GM23338 (cell line): ENCODE results near the gene UBLCP1. TPM values are rescaled to one million over a fixed set of nuclear protein-coding genes. Genes with fewer than 3 reads are reported as not detected.

Source experiments
- ATAC-seq: fragments of 200-7000 bp; cut with Tn5 transposase; 3 replicates; pipeline ENCODE4 v1.9.1; 2020
- DNase-seq: peaks from one replicate; pipeline ENCODE4 v3.0.0-alpha.2; 2015; ENCODE audit warnings: low spot score
- H2AFZ ChIP-seq: fragments of 200-600 bp; sonication (generic); 2 replicates; pipeline ENCODE4 v1.8.0; 2016; ENCODE audit warnings: antibody characterized with exemption, mild to moderate bottlenecking, moderate library complexity
- H3F3A ChIP-seq: fragments of 200-600 bp; sonication (generic); replicated peaks from 2 replicates; pipeline ENCODE4 v1.8.0; 2017; ENCODE audit warnings: antibody characterized with exemption, mixed run types, low read depth
- H3K27ac ChIP-seq: fragments of 200-600 bp; sonication (generic); 2 replicates; pipeline ENCODE4 v1.6.1; 2016; ENCODE audit warnings: low read depth
- H3K27me3 ChIP-seq: fragments of 200-600 bp; sonication (generic); 2 replicates; pipeline ENCODE4 v1.8.0; 2016; ENCODE audit warnings: mild to moderate bottlenecking, mixed run types, moderate library complexity; ENCODE audit not compliant: insufficient read depth
- H3K36me3 ChIP-seq: fragments of 200-600 bp; sonication (generic); 2 replicates; pipeline ENCODE4 v1.8.0; 2016; ENCODE audit warnings: mild to moderate bottlenecking; ENCODE audit not compliant: insufficient read depth
- H3K4me1 ChIP-seq: fragments of 200-600 bp; sonication (generic); 2 replicates; pipeline ENCODE4 v1.8.0; 2016; ENCODE audit warnings: mild to moderate bottlenecking, moderate library complexity; ENCODE audit not compliant: insufficient read depth
- H3K4me2 ChIP-seq: fragments of 200-600 bp; sonication (generic); 2 replicates; pipeline ENCODE4 v1.7.1; 2017; ENCODE audit warnings: mixed run types
- H3K4me3 ChIP-seq: fragments of 200-600 bp; sonication (generic); 2 replicates; pipeline ENCODE4 v1.6.1; 2016; ENCODE audit warnings: mixed run types
- H3K79me2 ChIP-seq: fragments of 200-600 bp; sonication (generic); replicated peaks from 2 replicates; pipeline ENCODE4 v1.8.0; 2017; ENCODE audit warnings: mild to moderate bottlenecking; ENCODE audit not compliant: insufficient read depth
- H3K9me2 ChIP-seq: fragments of 200-600 bp; sonication (generic); 2 replicates; pipeline ENCODE4 v1.8.0; 2017; ENCODE audit not compliant: insufficient read depth
- H4K20me1 ChIP-seq: fragments of 200-600 bp; sonication (generic); replicated peaks from 2 replicates; pipeline ENCODE4 v1.8.0; 2017; ENCODE audit warnings: mild to moderate bottlenecking; ENCODE audit not compliant: insufficient read depth
- H3K27ac Mint-ChIP-seq: 2 replicates; pipeline ENCODE4 v1.8.0; 2020; ENCODE audit warnings: inconsistent platforms, mild to moderate bottlenecking, moderate library complexity, mixed read lengths
- H3K27me3 Mint-ChIP-seq: 3 replicates; pipeline ENCODE4 v1.8.0; 2022; ENCODE audit warnings: low read depth, mild to moderate bottlenecking, moderate library complexity, mixed read lengths, inconsistent platforms; ENCODE audit not compliant: insufficient read depth, poor library complexity
- H3K36me3 Mint-ChIP-seq: 3 replicates; pipeline ENCODE4 v1.8.0; 2021; ENCODE audit warnings: low read depth, mild to moderate bottlenecking, inconsistent platforms, moderate library complexity, mixed read lengths
- H3K4me1 Mint-ChIP-seq: 3 replicates; pipeline ENCODE4 v1.8.0; 2020; ENCODE audit warnings: mild to moderate bottlenecking, inconsistent platforms, mixed read lengths
- H3K4me3 Mint-ChIP-seq: 3 replicates; pipeline ENCODE4 v1.8.0; 2021; ENCODE audit warnings: moderate library complexity, mild to moderate bottlenecking, inconsistent platforms, mixed read lengths
- H3K9me3 Mint-ChIP-seq: 3 replicates; pipeline ENCODE4 v1.8.0; 2020; ENCODE audit warnings: moderate library complexity, mild to moderate bottlenecking, inconsistent platforms, mixed read lengths
- CREB1 ChIP-seq: fragments of 250-450 bp; sonication (Bioruptor Pico); IDR thresholded peaks from 2 replicates; pipeline ENCODE4 v1.5.0; 2020; ENCODE audit warnings: low read depth, mild to moderate bottlenecking, moderate library complexity
- CTCF ChIP-seq, 2 experiments: fragments of 200-600 bp in 1 of 2; sonication (generic) in 1 of 2; conservative IDR thresholded peaks; 2 replicates each; pipeline versions ENCODE4 v1.5.1 to v1.6.1; 2016 to 2017; ENCODE audit warnings: antibody characterized with exemption in 2 of 2, low read depth in 2 of 2, mild to moderate bottlenecking in 2 of 2, moderate library complexity in 1 of 2
- ETS1 ChIP-seq: IDR thresholded peaks from 2 replicates; pipeline ENCODE4 v1.6.1; 2016; ENCODE audit warnings: antibody characterized with exemption
- EZH2 ChIP-seq: fragments of 200-600 bp; sonication (generic); IDR thresholded peaks from one replicate; pipeline ENCODE4 v1.8.0; 2017; ENCODE audit warnings: antibody characterized with exemption, mild to moderate bottlenecking, low read depth; ENCODE audit not compliant: unreplicated experiment
- EZH2phosphoT487 ChIP-seq: fragments of 200-600 bp; sonication (generic); IDR thresholded peaks from one replicate; pipeline ENCODE4 v1.8.1; 2018; ENCODE audit warnings: antibody characterized with exemption; ENCODE audit not compliant: unreplicated experiment
- JUNB ChIP-seq: IDR thresholded peaks from one replicate; pipeline ENCODE4 v1.6.1; 2016; ENCODE audit warnings: antibody characterized with exemption; ENCODE audit not compliant: unreplicated experiment
- NANOG ChIP-seq: IDR thresholded peaks from 2 replicates; pipeline ENCODE4 v1.6.1; 2016; ENCODE audit warnings: antibody characterized with exemption, borderline replicate concordance
- POLR2AphosphoS5 ChIP-seq: IDR thresholded peaks from 2 replicates; pipeline ENCODE4 v1.6.1; 2016; ENCODE audit warnings: antibody characterized with exemption, low read depth
- REST ChIP-seq: IDR thresholded peaks from one replicate; pipeline ENCODE4 v1.6.1; 2018; ENCODE audit warnings: antibody characterized with exemption; ENCODE audit not compliant: unreplicated experiment
- STAT1 ChIP-seq: IDR thresholded peaks from one replicate; pipeline ENCODE4 v1.6.1; 2016; ENCODE audit warnings: antibody characterized with exemption; ENCODE audit not compliant: unreplicated experiment
- ZNF462 ChIP-seq: fragments of 250-450 bp; sonication (Bioruptor Pico); IDR thresholded peaks from 2 replicates; pipeline ENCODE4 v1.5.0; 2020; ENCODE audit warnings: mild to moderate bottlenecking, moderate library complexity
- polyA plus RNA-seq: library from polyadenylated mRNA; unstranded; fragments of >200 nt; fragmentation: Nextera tagmentation; extraction: Ambion mirVana; gene quantifications from 2 replicates; pipeline ENCODE4 v1.2.1, GENCODE V29; 2016
- total RNA-seq: library from RNA; depleted of rRNA; stranded (reverse); fragments of >200 nt; shearing (Covaris generic); gene quantifications from 2 replicates; pipeline ENCODE4 v1.2.3, GENCODE V29; 2014

UBLCP1 gene
- total and polyA plus RNA-seq, 2 experiments from 2014 or later = 45.0 to 56.1 TPM

GRCh38 chr5:159244890-159245289 is 18.2 kb upstream of the UBLCP1 start:
- Mint-ChIP-seq H3K4me1 (no peaks in the 10 kb centered on the region), H3K27ac (no peak overlapping the region), H3K4me3 (no peak overlapping the region), H3K27me3 (peaks cover 3% of the 10 kb centered on the region), H3K9me3 (no peaks in the 10 kb centered on the region), H3K36me3 (no peaks in the 10 kb centered on the region)
- TF ChIP-seq ETS1 (no peak), CREB1 (CRISPR knock-in tag) (no peak), EZH2phosphoT487 (no peak), STAT1 (no peak), NANOG (no peak), EZH2 (no peak), REST (no peak), POLR2AphosphoS5 (no peak), JUNB (no peak), ZNF462 (CRISPR knock-in tag) (no peak), CTCF (conservative IDR thresholded peaks at IDR 0.05; ENCODE audit: low read depth in 2 of 2) (no peak)
- H3K27ac ChIP-seq = no peak overlapping the region
- H3K79me2 ChIP-seq = no peaks in the 10 kb centered on the region
- no peaks in the 10 kb centered on the region for H3F3A ChIP-seq
- H4K20me1 ChIP-seq = no peaks in the 10 kb centered on the region
- no peaks in the 10 kb centered on the region for H3K9me2 ChIP-seq
- H3K36me3 ChIP-seq = no peaks in the 10 kb centered on the region
- H3K27me3 ChIP-seq = no peaks in the 10 kb centered on the region
- no peak for DNase-seq
- no peaks in the 10 kb centered on the region for H3K4me1 ChIP-seq
- no peak overlapping the region for H3K4me2 ChIP-seq
- no peak overlapping the region for H2AFZ ChIP-seq
- no peak overlapping the region for H3K4me3 ChIP-seq
- no peak for ATAC-seq
